HG02642 (cell line): ENCODE results near the gene CD300A.

Experiments
- ATAC-seq: cut with Tn5 transposase; IDR thresholded peaks from one replicate; pipeline ENCODE4 v1.9.1; 2021; ENCODE audit warnings: mild to moderate bottlenecking; ENCODE audit not compliant: unreplicated experiment, poor library complexity

Gene CD300A

DNA sequence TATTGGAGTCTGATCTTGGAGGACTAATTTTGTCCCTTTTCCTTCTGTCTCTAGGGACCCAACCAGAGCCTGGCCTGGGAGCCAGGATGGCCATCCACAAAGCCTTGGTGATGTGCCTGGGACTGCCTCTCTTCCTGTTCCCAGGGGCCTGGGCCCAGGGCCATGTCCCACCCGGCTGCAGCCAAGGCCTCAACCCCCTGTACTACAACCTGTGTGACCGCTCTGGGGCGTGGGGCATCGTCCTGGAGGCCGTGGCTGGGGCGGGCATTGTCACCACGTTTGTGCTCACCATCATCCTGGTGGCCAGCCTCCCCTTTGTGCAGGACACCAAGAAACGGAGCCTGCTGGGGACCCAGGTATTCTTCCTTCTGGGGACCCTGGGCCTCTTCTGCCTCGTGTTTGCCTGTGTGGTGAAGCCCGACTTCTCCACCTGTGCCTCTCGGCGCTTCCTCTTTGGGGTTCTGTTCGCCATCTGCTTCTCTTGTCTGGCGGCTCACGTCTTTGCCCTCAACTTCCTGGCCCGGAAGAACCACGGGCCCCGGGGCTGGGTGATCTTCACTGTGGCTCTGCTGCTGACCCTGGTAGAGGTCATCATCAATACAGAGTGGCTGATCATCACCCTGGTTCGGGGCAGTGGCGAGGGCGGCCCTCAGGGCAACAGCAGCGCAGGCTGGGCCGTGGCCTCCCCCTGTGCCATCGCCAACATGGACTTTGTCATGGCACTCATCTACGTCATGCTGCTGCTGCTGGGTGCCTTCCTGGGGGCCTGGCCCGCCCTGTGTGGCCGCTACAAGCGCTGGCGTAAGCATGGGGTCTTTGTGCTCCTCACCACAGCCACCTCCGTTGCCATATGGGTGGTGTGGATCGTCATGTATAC is 26.5 kb upstream of the CD300A start:
- no peak for ATAC-seq

DNA sequence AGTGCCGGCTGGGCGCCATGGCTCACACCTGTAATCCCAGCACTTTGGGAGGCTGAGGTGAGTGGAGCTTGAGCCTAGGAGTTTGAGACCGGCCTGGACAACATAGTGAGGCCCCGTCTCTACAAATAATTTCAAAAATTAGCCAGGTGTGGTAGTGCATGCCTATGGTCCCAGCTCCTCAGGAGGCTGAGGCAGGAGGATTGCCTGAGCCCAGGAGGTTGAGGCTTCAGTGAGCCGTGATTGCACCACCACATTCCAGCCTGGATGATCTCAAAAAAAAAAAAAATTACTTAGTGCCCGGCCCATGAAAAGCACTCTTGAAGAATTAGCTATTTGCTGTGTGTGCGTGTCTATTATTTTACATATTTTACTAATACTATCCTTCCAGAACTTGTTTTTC is 24.9 kb upstream of the CD300A start:
- ATAC-seq: no peak

DNA sequence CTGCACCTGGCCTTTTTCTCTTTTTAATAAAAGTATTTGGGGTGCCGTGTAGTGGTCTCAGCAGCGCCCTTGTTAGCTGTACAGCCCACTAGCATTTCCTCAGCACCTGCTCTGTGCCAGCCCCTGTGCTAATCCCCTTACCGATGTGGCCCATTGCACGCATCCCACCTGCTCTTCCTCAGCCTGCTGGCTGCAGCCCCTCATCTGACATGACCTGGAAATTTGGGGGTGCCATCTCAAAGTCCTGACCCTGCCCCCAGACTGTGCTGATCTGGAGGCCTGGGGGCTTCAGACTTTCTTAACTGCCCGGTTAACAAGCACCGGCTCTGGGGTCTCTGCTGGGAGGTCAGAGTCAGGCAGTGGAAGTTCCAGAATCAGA is 24.2 kb upstream of the CD300A start:
- ATAC-seq: no peak

DNA sequence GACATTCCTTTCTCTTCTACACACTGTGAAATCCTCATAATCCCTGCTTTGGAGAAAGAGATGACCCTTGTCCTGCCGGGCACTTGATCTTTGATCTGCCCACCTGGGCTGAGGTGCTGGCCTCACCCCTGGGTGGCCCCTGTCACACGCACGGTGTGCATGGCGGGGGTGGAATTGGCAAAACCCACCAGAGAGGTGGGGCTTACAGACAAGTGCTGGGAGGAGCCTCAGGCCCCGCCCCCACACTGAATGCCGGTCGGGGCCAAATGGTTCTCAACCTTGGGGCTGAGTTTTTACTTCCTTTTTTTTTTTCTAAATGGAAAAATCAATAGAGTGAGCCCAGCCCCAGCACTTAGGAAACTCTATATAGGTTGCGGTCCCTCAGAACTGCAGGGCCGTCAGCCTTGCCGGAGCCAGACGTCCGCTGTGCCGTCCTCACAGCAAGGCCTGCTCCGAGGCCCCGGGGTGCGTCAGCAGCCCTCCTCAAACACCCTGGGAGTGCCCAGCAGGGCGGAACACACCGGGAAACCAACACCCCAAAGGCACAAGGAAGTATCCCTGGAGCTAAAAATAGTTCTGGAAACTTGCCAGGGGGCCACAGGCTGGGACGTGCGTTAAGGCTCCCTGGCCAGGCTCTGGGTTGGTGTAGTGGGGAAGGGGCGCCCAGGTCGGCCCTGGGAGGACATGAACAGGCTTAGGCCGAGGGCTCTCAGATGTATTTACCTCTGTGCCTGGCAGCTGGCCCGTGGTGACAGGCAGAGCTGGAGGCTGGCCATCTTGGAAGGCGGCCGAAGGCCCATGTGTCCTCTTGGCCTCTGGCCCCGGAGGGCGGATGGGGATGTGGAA is 23.5 kb upstream of the CD300A start:
- peak; percentile 70 for ATAC-seq

DNA sequence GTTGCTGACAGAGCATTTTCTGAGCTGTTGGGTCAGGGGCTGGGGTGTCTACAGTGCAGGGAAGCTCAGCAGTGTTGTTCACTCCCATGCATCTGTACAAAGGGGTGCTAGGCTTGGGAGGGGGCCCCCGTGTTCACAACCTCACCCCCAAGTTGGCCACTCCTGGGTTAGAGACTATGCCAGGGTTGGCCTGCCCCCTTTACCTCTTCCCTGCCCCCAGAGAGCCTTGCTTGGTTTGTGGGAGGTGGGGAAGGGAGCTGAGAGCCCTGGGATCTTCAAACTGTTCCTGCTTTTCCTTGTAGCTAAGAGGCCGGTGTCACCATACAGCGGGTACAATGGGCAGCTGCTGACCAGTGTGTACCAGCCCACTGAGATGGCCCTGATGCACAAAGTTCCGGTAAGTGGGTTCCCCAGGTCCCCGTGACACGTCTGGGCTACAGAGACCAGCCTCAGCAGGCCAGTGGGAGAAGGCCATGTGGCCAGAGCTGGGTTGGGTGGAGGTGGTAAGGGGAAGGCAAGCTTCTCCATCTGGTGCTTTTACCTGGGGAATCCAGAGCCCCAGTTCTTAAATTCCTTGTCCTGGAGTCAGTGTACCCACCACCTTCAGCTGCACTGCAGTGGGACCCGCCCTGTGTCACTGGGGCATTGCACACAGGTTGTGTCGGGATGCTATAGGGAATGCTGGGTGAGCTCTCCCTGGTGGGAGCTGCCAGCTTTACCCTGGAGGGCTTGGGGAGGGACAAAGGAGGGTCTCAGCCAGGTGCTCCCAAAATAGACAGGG is 22.7 kb upstream of the CD300A start:
- no peak for ATAC-seq

DNA sequence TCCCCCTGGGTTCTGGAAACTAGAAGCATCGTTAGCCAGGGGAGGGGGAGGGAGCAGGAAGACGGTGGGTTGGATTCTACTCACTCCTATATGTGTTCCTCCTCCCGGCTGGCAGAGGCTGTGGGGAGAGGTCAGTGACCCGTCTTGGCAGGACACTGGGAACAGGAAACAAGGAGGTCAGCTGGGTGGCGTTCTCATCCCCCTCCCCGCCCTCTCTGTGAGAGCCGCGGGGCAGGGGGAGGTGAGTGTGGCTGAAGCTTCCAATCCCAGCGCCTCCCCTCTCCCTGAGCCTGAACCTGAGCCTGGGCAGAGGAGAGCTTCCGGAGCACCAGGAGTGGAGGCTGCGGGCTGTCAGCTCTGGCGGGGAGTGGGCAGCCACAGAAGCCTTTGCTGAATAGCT is 22.0 kb upstream of the CD300A start:
- no peak for ATAC-seq

DNA sequence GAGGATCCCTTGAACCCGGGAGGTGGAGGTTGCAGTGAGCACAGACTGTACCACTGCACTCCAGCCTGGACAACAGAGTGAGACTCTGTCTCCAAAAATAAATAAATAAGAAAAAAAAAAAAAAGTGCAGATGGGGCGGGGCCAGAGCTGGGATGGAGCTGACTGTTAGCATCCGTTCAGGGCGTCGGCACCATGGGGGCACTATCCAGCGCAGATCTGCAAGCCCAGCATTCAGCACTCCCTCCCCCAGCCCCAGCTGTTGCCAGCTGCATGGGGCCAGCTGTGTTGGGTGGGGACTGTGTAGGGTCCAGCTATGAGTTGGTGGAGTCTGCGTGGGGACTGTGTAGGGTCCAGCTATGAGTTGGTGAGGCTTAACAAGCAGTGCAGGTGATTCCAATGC is 21.3 kb upstream of the CD300A start:
- ATAC-seq: no peak

DNA sequence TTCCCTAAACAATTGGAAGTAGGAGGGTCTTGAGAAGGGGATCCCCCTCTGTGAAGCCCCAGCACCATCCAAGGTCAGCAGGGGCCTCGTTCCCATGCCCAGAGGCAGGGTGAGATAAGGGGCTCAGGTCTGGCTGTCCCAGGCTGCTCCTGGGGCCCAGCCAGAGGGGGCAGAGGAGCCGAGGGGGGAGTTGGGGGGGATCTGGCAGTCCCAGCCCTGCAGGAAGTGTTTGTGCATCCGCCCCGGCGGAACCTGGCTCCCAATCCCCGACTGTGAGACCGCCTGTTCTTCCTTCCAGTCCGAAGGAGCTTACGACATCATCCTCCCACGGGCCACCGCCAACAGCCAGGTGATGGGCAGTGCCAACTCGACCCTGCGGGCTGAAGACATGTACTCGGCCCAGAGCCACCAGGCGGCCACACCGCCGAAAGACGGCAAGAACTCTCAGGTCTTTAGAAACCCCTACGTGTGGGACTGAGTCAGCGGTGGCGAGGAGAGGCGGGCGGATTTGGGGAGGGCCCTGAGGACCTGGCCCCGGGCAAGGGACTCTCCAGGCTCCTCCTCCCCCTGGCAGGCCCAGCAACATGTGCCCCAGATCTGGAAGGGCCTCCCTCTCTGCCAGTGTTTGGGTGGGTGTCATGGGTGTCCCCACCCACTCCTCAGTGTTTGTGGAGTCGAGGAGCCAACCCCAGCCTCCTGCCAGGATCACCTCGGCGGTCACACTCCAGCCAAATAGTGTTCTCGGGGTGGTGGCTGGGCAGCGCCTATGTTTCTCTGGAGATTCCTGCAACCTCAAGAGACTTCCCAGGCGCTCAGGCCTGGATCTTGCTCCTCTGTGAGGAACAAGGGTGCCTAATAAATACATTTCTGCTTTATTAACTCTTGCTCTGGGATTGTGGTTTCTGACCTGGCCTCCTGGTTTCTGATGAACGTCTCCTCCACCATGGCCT is 19.6 kb upstream of the CD300A start:
- ATAC-seq: no peak

DNA sequence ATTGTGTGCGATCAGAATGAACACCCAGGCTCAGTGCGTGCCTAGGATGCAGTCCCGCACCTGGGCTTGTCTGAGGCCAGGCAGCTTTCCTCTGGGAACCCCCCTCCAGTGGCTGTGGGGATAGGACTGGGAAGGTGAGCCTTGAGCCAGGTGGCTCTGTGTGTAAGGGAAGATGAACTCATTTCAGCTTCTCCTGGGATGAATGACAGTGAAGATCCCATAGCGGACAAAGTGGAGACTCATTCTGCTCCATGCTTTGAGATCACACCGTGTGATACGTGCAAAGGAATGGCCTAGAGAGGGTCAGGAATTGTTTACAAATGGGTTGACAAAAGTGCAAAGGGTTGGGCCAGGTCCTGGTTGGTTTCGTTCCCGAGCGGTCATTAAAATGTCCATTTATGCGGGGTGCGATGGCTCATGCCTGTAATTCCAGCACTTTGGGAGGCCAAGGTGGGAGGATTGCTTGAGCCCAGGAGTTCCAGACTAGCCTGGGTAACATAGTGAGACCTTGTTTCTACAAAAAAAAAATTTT is 18.7 kb upstream of the CD300A start:
- ATAC-seq: no peak

DNA sequence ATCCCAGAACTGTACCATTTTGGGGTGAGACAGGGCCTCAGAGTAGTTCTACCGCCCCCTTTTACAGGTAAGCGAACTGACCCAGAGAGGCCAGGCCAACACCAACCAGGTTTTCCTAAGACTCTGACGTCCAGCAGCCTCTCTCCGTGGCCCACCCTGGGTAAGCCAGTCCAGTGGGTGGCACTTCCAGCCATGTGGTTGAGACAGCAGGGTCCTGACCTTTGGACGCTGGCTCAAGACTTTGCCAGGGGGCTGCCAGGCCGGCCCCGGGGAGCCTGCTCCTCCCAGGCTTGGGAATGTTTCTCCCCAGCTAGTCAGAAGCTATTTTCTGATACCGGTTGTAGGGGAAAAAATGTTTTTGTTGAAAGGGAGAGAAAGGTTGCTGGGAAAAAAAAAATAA is 17.7 kb upstream of the CD300A start:
- no peak for ATAC-seq

DNA sequence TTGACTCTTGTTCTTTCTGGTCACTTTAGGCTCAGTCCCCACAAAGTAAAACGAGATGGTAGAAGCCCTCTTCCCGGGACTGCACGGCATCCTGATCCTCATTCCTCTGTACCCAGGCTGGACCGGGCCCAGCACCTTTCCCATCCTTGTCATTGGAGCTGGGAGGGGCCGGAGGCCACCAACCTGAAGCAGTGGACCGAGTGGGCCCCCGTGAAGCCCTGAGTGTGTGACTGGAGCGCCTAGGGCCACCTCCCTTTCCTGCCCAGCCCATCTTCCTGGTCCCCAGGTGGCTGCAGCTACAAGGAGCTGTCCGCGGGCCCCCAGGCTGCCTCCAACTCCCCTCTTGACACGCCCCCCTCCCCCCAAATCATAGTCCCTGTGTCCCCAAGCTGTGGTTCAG is 17.1 kb upstream of the CD300A start:
- no peak for ATAC-seq

DNA sequence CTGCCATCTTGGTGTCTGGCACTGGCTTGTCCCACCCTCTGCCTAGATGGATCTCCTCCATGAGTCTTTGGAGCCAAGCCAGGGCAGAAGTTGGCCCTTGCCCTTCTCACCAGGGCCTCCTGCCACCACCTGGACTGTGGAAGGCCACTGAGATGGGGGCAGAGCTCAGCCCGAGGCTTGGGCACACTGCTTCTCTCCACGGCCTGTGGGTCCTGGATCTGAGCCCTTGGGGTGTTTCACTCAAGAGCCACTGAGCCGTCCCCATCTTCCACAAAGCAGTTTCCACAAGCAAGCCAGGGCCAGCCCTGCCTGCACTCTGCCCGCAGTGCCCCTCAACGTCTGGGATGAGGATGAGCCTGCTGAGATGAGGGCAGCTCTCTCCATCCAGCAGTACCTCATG is 16.7 kb upstream of the CD300A start:
- ATAC-seq: no peak

DNA sequence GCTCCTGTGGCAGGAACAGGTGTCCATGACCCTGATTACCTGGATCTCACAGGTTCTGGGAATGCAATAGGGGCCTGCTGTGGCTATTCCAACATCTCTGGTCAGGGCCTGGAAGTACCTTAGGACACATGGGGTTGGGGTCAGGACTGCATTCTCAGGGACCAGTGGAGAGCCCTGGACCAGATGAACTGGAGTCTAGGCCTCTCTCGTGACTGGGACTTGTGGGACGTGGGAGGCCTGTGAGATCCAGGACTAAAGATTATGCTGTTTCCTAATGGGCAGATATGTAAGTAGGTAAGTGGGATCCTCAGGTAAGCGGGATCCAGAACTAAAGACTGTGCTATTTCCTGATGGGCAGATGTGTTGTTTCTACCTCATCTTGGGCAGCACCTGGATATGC is 16.2 kb upstream of the CD300A start:
- no peak for ATAC-seq

DNA sequence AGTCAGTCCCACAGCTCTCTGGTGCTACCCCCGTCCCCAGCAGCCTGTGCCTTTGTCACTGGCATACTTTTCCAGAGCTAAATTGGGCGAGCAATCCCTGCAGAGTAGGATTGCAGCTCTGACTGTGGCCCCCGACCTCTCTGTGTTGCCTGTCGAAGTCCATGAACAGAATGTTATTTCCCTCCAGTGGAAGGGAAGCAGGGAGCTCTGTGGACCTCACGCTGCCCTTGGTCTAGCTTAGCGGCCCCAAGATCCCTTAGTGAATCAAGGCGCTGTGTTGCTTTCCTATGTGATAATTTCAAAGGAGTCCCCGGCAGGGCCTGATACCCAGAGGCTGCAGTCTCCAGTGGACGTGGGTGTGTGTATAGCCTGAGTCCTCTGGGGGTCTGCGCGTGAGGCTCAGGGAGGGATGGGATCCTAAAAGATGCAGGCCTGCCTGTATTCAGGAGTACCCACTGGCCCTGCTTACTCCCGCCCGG is 15.5 kb upstream of the CD300A start:
- no peak for ATAC-seq

DNA sequence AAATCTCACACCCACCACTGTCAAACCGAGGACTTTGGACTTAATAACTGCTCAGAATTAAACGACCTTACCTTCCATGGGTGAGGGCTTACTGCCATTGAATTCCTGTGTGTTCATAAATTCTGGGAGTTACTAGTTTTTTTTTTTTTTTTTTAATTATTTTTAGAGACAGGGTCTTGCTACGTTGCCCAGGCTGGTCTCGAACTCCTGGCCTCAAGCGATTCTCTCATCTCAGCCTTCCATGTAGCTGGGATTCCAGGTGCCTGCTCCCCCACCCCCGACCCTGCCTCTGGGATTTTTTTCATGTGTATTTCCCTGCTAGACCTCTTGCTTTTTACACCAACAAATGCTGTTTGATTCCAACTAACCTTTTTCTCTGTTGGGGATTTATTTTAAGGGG is 14.9 kb upstream of the CD300A start:
- ATAC-seq: no peak

DNA sequence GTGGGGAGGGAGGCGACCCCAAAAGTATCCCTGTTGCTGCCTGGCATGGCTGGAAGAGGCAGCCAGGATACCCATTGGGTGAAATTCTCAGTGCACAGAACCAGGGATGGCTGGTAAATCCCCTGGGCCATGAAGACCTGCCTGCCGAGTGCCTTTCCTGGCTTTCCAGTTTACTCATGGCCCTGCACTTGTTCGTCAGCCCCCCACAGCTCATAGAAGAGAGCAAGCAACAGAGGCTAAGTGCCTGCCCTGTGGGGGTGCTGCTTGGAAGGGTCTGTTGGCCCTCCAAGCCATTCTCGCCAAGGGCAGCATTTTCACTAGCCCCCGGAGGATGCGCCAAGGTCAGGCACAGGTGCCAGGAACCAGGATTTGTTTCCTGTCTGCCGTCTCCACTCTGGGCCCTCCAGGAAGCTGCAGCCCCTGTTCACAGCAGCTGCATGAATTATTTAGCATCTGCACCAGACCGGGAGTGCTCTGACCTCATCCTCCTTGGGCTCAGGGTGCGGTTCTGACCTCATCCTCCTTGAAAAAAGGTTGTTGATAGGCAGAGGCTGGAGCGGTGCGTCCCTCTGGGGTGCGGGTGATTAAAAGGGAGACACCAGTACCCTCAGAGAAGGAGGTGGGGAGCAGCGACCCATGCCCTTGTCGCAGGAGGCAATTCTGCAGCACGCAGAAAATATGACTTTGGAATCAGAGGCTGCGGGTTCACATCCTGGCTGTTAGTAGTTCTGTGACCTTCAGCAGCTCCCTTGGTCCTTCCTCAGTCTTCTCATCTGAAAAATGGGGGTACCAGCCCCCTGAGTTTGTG is 14.2 kb upstream of the CD300A start:
- no peak for ATAC-seq

DNA sequence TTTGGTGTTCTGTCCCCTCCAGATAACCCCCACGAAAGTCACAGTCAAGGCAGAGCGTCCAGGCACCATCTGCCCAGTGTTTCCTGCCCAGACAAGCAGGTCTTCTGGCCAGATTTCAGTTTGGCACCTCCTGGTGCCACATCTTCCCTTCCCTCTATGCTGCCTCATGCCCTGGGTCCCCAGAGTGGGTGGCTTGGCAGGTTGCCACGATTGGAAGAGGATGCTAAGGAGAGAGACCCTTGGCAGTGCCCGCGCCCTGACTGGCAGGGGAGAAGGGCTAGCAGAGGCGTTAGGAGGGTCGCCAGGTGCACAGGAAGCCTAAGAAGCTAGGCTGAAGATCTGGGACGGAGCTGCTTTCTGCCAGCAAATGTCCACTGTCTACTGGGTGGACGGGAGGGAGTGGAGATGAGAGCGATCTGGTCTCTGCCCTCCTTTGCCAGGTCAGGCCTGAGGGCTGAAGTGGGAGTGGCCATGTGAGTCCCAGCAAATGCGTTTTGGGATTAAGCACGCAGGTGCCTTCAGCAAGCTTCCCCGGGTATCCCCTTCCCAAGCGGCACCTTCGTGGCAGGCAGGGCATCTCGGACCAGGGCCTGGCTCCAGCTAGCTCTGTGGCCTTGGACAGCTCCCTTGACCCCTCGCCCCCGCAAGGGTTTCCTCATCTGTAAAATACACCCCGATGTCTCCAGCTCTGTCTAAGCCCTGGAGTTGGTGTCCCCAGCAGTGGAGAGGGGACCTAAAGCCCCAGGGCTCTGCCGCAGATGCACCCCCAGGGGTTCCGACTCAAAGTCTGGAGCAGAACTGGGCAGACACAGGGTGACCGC is 13.4 kb upstream of the CD300A start:
- no peak for ATAC-seq
